Fibroblast of lung (primary cell): ENCODE results near the gene ANKRD18B. TPM values are rescaled to one million over a fixed set of nuclear protein-coding genes. Genes with fewer than 3 reads are reported as not detected.

Experiments
- DNase-seq, 2 donors: peaks; one replicate each; pipeline versions ENCODE4 v3.0.0 to v3.0.0-alpha.2; 2010; ENCODE audit warnings: low read depth in 2 of 2
- H2AFZ ChIP-seq: 2 replicates; pipeline ENCODE4 v1.5.1; 2012; ENCODE audit warnings: low read length, control low read depth, inconsistent platforms
- H3K27ac ChIP-seq: 2 replicates; pipeline ENCODE4 v1.5.1; 2011; ENCODE audit warnings: low read length, control low read depth; ENCODE audit not compliant: insufficient read depth
- H3K27me3 ChIP-seq: 2 replicates; pipeline ENCODE4 v1.5.1; 2011; ENCODE audit warnings: mild to moderate bottlenecking, low read length; ENCODE audit not compliant: control insufficient read depth, insufficient read depth
- H3K36me3 ChIP-seq: 2 replicates; pipeline ENCODE4 v1.5.1; 2011; ENCODE audit warnings: low read length; ENCODE audit not compliant: control insufficient read depth, insufficient read depth
- H3K4me1 ChIP-seq: 2 replicates; pipeline ENCODE4 v1.5.1; 2011; ENCODE audit warnings: low read length; ENCODE audit not compliant: control insufficient read depth, insufficient read depth; ENCODE audit errors: extremely low read depth
- H3K4me2 ChIP-seq: 2 replicates; pipeline ENCODE4 v1.5.1; 2011; ENCODE audit warnings: low read length, control low read depth; ENCODE audit not compliant: insufficient read depth; ENCODE audit errors: extremely low read depth
- H3K4me3 ChIP-seq, 4 experiments: fragments of 200-600 bp in 1 of 4; sonication (generic) in 1 of 4; replicated peaks in 1 of 4; 2 replicates each; pipeline ENCODE4 v1.5.1; 2011 to 2016; ENCODE audit warnings: low read length in 4 of 4, low read depth in 3 of 4, mild to moderate bottlenecking in 3 of 4, control low read depth in 2 of 4, inconsistent platforms in 1 of 4, mixed read lengths in 1 of 4; ENCODE audit not compliant: insufficient read depth in 1 of 4; ENCODE audit errors: control extremely low read depth in 1 of 4
- H3K79me2 ChIP-seq: 2 replicates; pipeline ENCODE4 v1.5.1; 2012; ENCODE audit warnings: mild to moderate bottlenecking, low read length, inconsistent platforms; ENCODE audit not compliant: control insufficient read depth, insufficient read depth
- H3K9ac ChIP-seq: 2 replicates; pipeline ENCODE4 v1.5.1; 2011; ENCODE audit warnings: mild to moderate bottlenecking, low read length, control low read depth; ENCODE audit not compliant: insufficient read depth
- H3K9me3 ChIP-seq: 2 replicates; pipeline ENCODE4 v1.5.1; 2012; ENCODE audit warnings: low read depth, low read length; ENCODE audit not compliant: control insufficient read depth, insufficient read depth
- H4K20me1 ChIP-seq: 2 replicates; pipeline ENCODE4 v1.5.1; 2011; ENCODE audit warnings: low read length; ENCODE audit not compliant: control insufficient read depth, insufficient read depth; ENCODE audit errors: extremely low read depth
- CTCF ChIP-seq, 2 donors: IDR thresholded peaks in 1 of 2; conservative IDR thresholded peaks in 1 of 2; 1 replicate in 1 of 2; 2 replicates in 1 of 2; pipeline ENCODE4 v1.5.1; 2011 to 2012; ENCODE audit warnings: low read length in 2 of 2, control low read depth in 1 of 2, inconsistent platforms in 1 of 2, low read depth in 1 of 2, mild to moderate bottlenecking in 1 of 2
- EZH2 ChIP-seq: IDR thresholded peaks from 2 replicates; pipeline ENCODE4 v1.5.1; 2012; ENCODE audit warnings: low read length, control low read depth, mild to moderate bottlenecking; ENCODE audit errors: missing control alignments
- polyA plus RNA-seq, 2 donors: library from polyadenylated mRNA; depleted of rRNA in 1 of 2; stranded (reverse) in 1 of 2; unstranded in 1 of 2; fragments of >200 nt; gene quantifications; 2 replicates each; pipeline ENCODE4 v1.2.1, GENCODE V29; 2011 to 2012; ENCODE audit warnings: missing spikeins in 1 of 2
- total RNA-seq: library from RNA; depleted of rRNA; stranded (reverse); fragments of >200 nt; gene quantifications from 2 replicates; pipeline ENCODE4 v1.2.1, GENCODE V29; 2014

Gene ANKRD18B
- total and polyA plus RNA-seq, 2 donors (not counting 1 experiment from before 2014, with no cell fraction given), result 0.17 to 0.82 TPM

GRCh38 chr9:33620738-33621439 lies 96.8 kb downstream of the ANKRD18B start:
- no peak overlapping the region for H3K9ac ChIP-seq
- H2AFZ ChIP-seq, result no peak overlapping the region

More at GRCh38 chr9:33620738-33621439, 96.8 kb downstream of the ANKRD18B start:
- Histone ChIP-seq H3K4me1 (peaks cover 3% of the 10 kb centered on the region), H3K27me3 (no peaks in the 10 kb centered on the region), H3K4me3 (no peak overlapping the region), H3K9me3 (no peaks in the 10 kb centered on the region), H3K79me2 (no peaks in the 10 kb centered on the region), H4K20me1 (no peaks in the 10 kb centered on the region), H3K4me2 (no peak overlapping the region), H3K27ac (no peak overlapping the region), H3K36me3 (no peaks in the 10 kb centered on the region)
- no peak for TF ChIP-seq EZH2
- no peak for TF ChIP-seq CTCF (conservative IDR thresholded peaks at IDR 0.05 in 1 of 2, IDR thresholded peaks at IDR 0.05 in 1 of 2; ENCODE audit: low read depth in 1 of 2, low read length in 2 of 2)
- DNase-seq, result peak; percentile 68 to 84

Other genes with a start within 250 kb of the ANKRD18B start
- gene NFX1, start 233.7 kb upstream of the ANKRD18B start, total RNA-seq, result 21.3 and 30.2 TPM in 2 replicates
- 39.5 and 41.6 TPM in 2 replicates for gene NFX1, start 233.7 kb upstream of the ANKRD18B start, polyA plus RNA-seq
- gene AQP7, start 121.7 kb upstream of the ANKRD18B start, total RNA-seq, result 0.26 and 0.83 TPM in 2 replicates
- 0.05 and 0.09 TPM in 2 replicates for gene AQP7, start 121.7 kb upstream of the ANKRD18B start, polyA plus RNA-seq
- 9.0 and 16.2 TPM in 2 replicates for gene AQP3, start 76.7 kb upstream of the ANKRD18B start, total RNA-seq
- 3.2 and 4.4 TPM in 2 replicates for gene AQP3, start 76.7 kb upstream of the ANKRD18B start, polyA plus RNA-seq
- 13.4 and 15.2 TPM in 2 replicates for gene NOL6, start 50.3 kb upstream of the ANKRD18B start, total RNA-seq
- gene NOL6, start 50.3 kb upstream of the ANKRD18B start, polyA plus RNA-seq, result 24.4 and 34.2 TPM in 2 replicates